ENCODE measurements around the gene APBB2.

The APBB2 gene

GRCh38 chr4:41072021-41072777 is 142.1 kb downstream of the APBB2 start:
- DNase-seq (ENCODE audit: low read depth): no peak
- no peak for TF ChIP-seq POLR2A (IDR thresholded peaks at IDR 0.05; ENCODE audit: extremely low read depth, insufficient read length)
- no peak for TF ChIP-seq MYC (IDR thresholded peaks at IDR 0.05; ENCODE audit: low read depth, low read length)
- TF ChIP-seq CTCF (IDR thresholded peaks at IDR 0.05; ENCODE audit: low read depth, low read length): no peak
- no peak for TF ChIP-seq MAX (IDR thresholded peaks at IDR 0.05; ENCODE audit: low read depth, low read length)
- no peak overlapping the region for H3K4me3 ChIP-seq (ENCODE audit: low read depth, low read length)

- TF ChIP-seq POLR2A (IDR thresholded peaks at IDR 0.05; ENCODE audit: extremely low read depth, insufficient read length) (no peak), CTCF (IDR thresholded peaks at IDR 0.05; ENCODE audit: low read depth, low read length) (no peak)
- H3K4me3 ChIP-seq (ENCODE audit: low read depth, low read length): no peak overlapping the region
- DNase-seq (ENCODE audit: low read depth): no peak
These were observed 143.6 kb downstream of the APBB2 start for GRCh38 chr4:41070516-41071281.

DNA sequence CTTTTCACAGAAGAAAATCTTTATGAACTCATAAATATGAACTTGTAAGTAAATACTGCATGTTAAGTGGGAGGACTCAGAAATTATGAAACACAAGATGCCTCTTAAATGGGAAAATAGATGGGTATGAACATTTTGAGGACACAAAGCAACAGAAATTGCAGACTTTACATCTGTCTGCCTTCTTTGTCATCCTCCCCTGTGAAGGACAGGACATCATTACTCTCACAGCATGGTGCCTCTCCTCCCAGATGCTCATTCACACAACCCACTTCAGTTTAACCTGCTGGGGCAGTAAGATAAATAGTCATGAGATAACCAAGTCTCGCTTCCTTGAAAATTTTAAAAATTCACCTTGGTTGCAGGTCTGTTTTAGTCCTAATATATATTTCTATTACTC is 144.5 kb downstream of the APBB2 start:
- TF ChIP-seq MYC (IDR thresholded peaks at IDR 0.05; ENCODE audit: low read depth, low read length) (no peak), CTCF (IDR thresholded peaks at IDR 0.05; ENCODE audit: low read depth, low read length) (no peak), POLR2A (IDR thresholded peaks at IDR 0.05; ENCODE audit: extremely low read depth, insufficient read length) (no peak), MAX (IDR thresholded peaks at IDR 0.05; ENCODE audit: low read depth, low read length) (no peak)
- DNase-seq (ENCODE audit: low read depth): no peak
- no peak overlapping the region for H3K4me3 ChIP-seq (ENCODE audit: low read depth, low read length)

GRCh38 chr4:41069257-41069656 is 145.1 kb downstream of the APBB2 start:
- TF ChIP-seq MYC (IDR thresholded peaks at IDR 0.05; ENCODE audit: low read depth, low read length) (no peak), MAX (IDR thresholded peaks at IDR 0.05; ENCODE audit: low read depth, low read length) (no peak), CTCF (IDR thresholded peaks at IDR 0.05; ENCODE audit: low read depth, low read length) (no peak)
- no peak for DNase-seq (ENCODE audit: low read depth)
- no peak overlapping the region for H3K4me3 ChIP-seq (ENCODE audit: low read depth, low read length)

- TF ChIP-seq CTCF (IDR thresholded peaks at IDR 0.05; ENCODE audit: low read depth, low read length) (no peak), MAX (IDR thresholded peaks at IDR 0.05; ENCODE audit: low read depth, low read length) (no peak), MYC (IDR thresholded peaks at IDR 0.05; ENCODE audit: low read depth, low read length) (no peak), POLR2A (IDR thresholded peaks at IDR 0.05; ENCODE audit: extremely low read depth, insufficient read length) (no peak)
- no peak for DNase-seq (ENCODE audit: low read depth)
These were observed 147.0 kb downstream of the APBB2 start for GRCh38 chr4:41067369-41067768.

More at GRCh38 chr4:41067369-41067768, 147.0 kb downstream of the APBB2 start:
- no peak overlapping the region for H3K4me3 ChIP-seq (ENCODE audit: low read depth, low read length)

Data from NB4 (cell line).